ENCODE measurements around the gene DBP.
"Not testable (repeated sequence)": the region's sequence is repeated elsewhere in the genome, so short reads cannot be mapped to it uniquely, and the experiment has no call there.

DBP gene

GRCh38 chr19:48665786-48666185 lies 28.6 kb upstream of the DBP start:
- DNase-seq = no peak

GRCh38 chr19:48664476-48664875 lies 27.3 kb upstream of the DBP start:
- DNase-seq = no peak

- DNase-seq = no peak
These were observed 26.5 kb upstream of the DBP start for GRCh38 chr19:48663667-48664066.

- DNase-seq = no peak
These were observed 24.5 kb upstream of the DBP start for GRCh38 chr19:48661711-48662090.

- DNase-seq = no peak
These were observed 23.9 kb upstream of the DBP start for GRCh38 chr19:48660852-48661710.

GRCh38 chr19:48659768-48660167 lies 22.6 kb upstream of the DBP start:
- no peak for DNase-seq

GRCh38 chr19:48658483-48658882 lies 21.3 kb upstream of the DBP start:
- DNase-seq = no peak

- DNase-seq = not testable (repeated sequence)
These were observed 20.6 kb upstream of the DBP start for GRCh38 chr19:48657828-48658227.

- DNase-seq = no peak
These were observed 19.8 kb upstream of the DBP start for GRCh38 chr19:48656840-48657474.

GRCh38 chr19:48654299-48655059 lies 17.3 kb upstream of the DBP start:
- DNase-seq = no peak

- no peak for DNase-seq
These were observed 14.5 kb upstream of the DBP start for GRCh38 chr19:48651683-48652048.

GRCh38 chr19:48650974-48651682 lies 13.9 kb upstream of the DBP start:
- no peak for DNase-seq

- no peak for DNase-seq
These were observed 11.0 kb upstream of the DBP start for GRCh38 chr19:48648134-48648533.

- no peak for DNase-seq
These were observed 9.6 kb upstream of the DBP start for GRCh38 chr19:48646722-48647216.

- peak; percentile 27 for DNase-seq
These were observed 9.0 kb upstream of the DBP start, which contains the start of gene CA11 for GRCh38 chr19:48646001-48646721. Gene CA11 (minus strand): TSS chr19:48646187. CDS start chr19:48645632, 555 bp downstream.

- DNase-seq = no peak
These were observed 8.4 kb upstream of the DBP start for GRCh38 chr19:48645620-48646000.

GRCh38 chr19:48644839-48645619 lies 7.8 kb upstream of the DBP start:
- DNase-seq = no peak

GRCh38 chr19:48644355-48644754 lies 7.2 kb upstream of the DBP start:
- no peak for DNase-seq

- DNase-seq = no peak
These were observed 5.7 kb upstream of the DBP start for GRCh38 chr19:48642862-48643261.

- no peak for DNase-seq
These were observed 4.7 kb upstream of the DBP start for GRCh38 chr19:48641850-48642249.

All from SIG-M5 (cell line).